Osteoblast (primary cell): Measurements from ENCODE around the gene SFI1. TPM values are rescaled to one million over a fixed set of nuclear protein-coding genes. Genes with fewer than 3 reads are reported as not detected.

Experiments
- DNase-seq: peaks from one replicate; pipeline ENCODE4 v3.0.0; 2011; ENCODE audit warnings: low spot score, mixed read lengths; ENCODE audit not compliant: insufficient read length; ENCODE audit errors: missing footprints
- H2AFZ ChIP-seq: 2 replicates; pipeline ENCODE4 v1.6.0; 2011; ENCODE audit warnings: mild to moderate bottlenecking, low read length
- H3K27ac ChIP-seq: 2 replicates; pipeline ENCODE4 v1.5.1; 2011; ENCODE audit warnings: mild to moderate bottlenecking, low read depth, low read length, moderate library complexity
- H3K27me3 ChIP-seq: 2 replicates; pipeline ENCODE4 v1.6.0; 2012; ENCODE audit warnings: mild to moderate bottlenecking, control low read depth, inconsistent platforms, low read length, moderate library complexity; ENCODE audit not compliant: insufficient read depth
- H3K36me3 ChIP-seq: 2 replicates; pipeline ENCODE4 v1.5.1; 2011; ENCODE audit warnings: mild to moderate bottlenecking, low read length, control low read depth, moderate library complexity; ENCODE audit not compliant: insufficient read depth
- H3K4me1 ChIP-seq: 2 replicates; pipeline ENCODE4 v1.5.1; 2011; ENCODE audit warnings: mild to moderate bottlenecking, low read length, control low read depth, moderate library complexity; ENCODE audit not compliant: insufficient read depth
- H3K4me2 ChIP-seq: 2 replicates; pipeline ENCODE4 v1.6.0; 2011; ENCODE audit warnings: mild to moderate bottlenecking, low read length; ENCODE audit not compliant: insufficient read depth
- H3K4me3 ChIP-seq: fragments of 200-600 bp; sonication (generic); 3 replicates; pipeline ENCODE4 v1.5.1; 2012; ENCODE audit warnings: mild to moderate bottlenecking, low read length, inconsistent platforms; ENCODE audit not compliant: insufficient read depth
- H3K79me2 ChIP-seq: 2 replicates; pipeline ENCODE4 v1.6.0; 2012; ENCODE audit warnings: mild to moderate bottlenecking, low read length, control low read depth, inconsistent platforms; ENCODE audit not compliant: insufficient read depth
- H3K9me3 ChIP-seq: 2 replicates; pipeline ENCODE4 v1.5.1; 2011; ENCODE audit warnings: low read depth, low read length, control low read depth
- H4K20me1 ChIP-seq: 2 replicates; pipeline ENCODE4 v1.6.0; 2012; ENCODE audit warnings: mild to moderate bottlenecking, low read length, control low read depth; ENCODE audit not compliant: insufficient read depth
- CTCF ChIP-seq: IDR thresholded peaks from 2 replicates; pipeline ENCODE4 v1.5.1; 2011; ENCODE audit warnings: mild to moderate bottlenecking, low read depth, low read length, moderate library complexity; ENCODE audit errors: extremely low read depth
- total RNA-seq: library from RNA; depleted of rRNA; stranded (reverse); fragments of >200 nt; gene quantifications from 2 replicates; pipeline ENCODE4 v1.2.3, GENCODE V29; 2012

SFI1 gene
- total RNA-seq, 1 donor, result 16.6 TPM

- no peak for TF ChIP-seq CTCF
- H2AFZ ChIP-seq, result no peak overlapping the region
- no peak overlapping the region for H3K4me3 ChIP-seq
Observed at GRCh38 chr22:31569126-31569525, 72.8 kb downstream of the SFI1 start.

GRCh38 chr22:31572939-31573338 lies 76.6 kb downstream of the SFI1 start:
- Histone ChIP-seq H3K79me2 (no peaks in the 10 kb centered on the region), H4K20me1 (no peaks in the 10 kb centered on the region), H3K4me2 (no peak overlapping the region), H3K36me3 (peaks cover under 1% of the 10 kb centered on the region), H3K4me3 (no peak overlapping the region), H3K27ac (no peak overlapping the region), H3K4me1 (peaks cover 4% of the 10 kb centered on the region), H3K27me3 (no peaks in the 10 kb centered on the region), H3K9me3 (no peaks in the 10 kb centered on the region), H2AFZ (no peak overlapping the region)
- TF ChIP-seq CTCF, result no peak
- no peak for DNase-seq

More at GRCh38 chr22:31569126-31569525, 72.8 kb downstream of the SFI1 start:
- H3K36me3 ChIP-seq, result no peaks in the 10 kb centered on the region
- no peaks in the 10 kb centered on the region for H3K79me2 ChIP-seq
- no peak overlapping the region for H3K27ac ChIP-seq
- H3K9me3 ChIP-seq, result no peaks in the 10 kb centered on the region
- no peak overlapping the region for H3K4me2 ChIP-seq
- no peaks in the 10 kb centered on the region for H4K20me1 ChIP-seq
- DNase-seq, result no peak
- H3K27me3 ChIP-seq, result no peaks in the 10 kb centered on the region
- H3K4me1 ChIP-seq, result peaks cover 2% of the 10 kb centered on the region

GRCh38 chr22:31574055-31574670 lies 77.8 kb downstream of the SFI1 start:
- no peak for DNase-seq
- H4K20me1 ChIP-seq, result no peaks in the 10 kb centered on the region
- no peaks in the 10 kb centered on the region for H3K79me2 ChIP-seq
- H3K4me2 ChIP-seq, result no peak overlapping the region
- no peak overlapping the region for H2AFZ ChIP-seq
- no peaks in the 10 kb centered on the region for H3K27me3 ChIP-seq
- peaks cover 4% of the 10 kb centered on the region for H3K4me1 ChIP-seq
- peaks cover 6% of the 10 kb centered on the region for H3K36me3 ChIP-seq
- no peak overlapping the region for H3K4me3 ChIP-seq
- TF ChIP-seq CTCF, result no peak
- H3K27ac ChIP-seq, result no peak overlapping the region
- H3K9me3 ChIP-seq, result no peaks in the 10 kb centered on the region

GRCh38 chr22:31575190-31575589 lies 78.9 kb downstream of the SFI1 start:
- Histone ChIP-seq H3K4me3 (no peak overlapping the region), H3K4me2 (no peak overlapping the region), H3K36me3 (peaks cover 6% of the 10 kb centered on the region), H2AFZ (no peak overlapping the region), H3K9me3 (no peaks in the 10 kb centered on the region), H3K4me1 (peaks cover 4% of the 10 kb centered on the region), H3K27ac (no peak overlapping the region), H3K27me3 (no peaks in the 10 kb centered on the region), H3K79me2 (no peaks in the 10 kb centered on the region), H4K20me1 (no peaks in the 10 kb centered on the region)
- no peak for DNase-seq
- no peak for TF ChIP-seq CTCF
